Right lung (tissue), 10 donors: ENCODE data around the gene MTCL1. TPM values are rescaled to one million over a fixed set of nuclear protein-coding genes. Genes with fewer than 3 reads are reported as not detected.

ENCODE experiments used
- DNase-seq, 2 donors: peaks; one replicate each; pipeline ENCODE4 v3.0.0-alpha.2; 2013
- long read RNA-seq, 8 donors: transcript quantifications; one replicate each; lab custom pipeline, GENCODE V29; 2026
- polyA plus RNA-seq, 5 donors: library from polyadenylated mRNA; unstranded; fragments of 120-200 nt; gene quantifications; one replicate each; pipeline versions ENCODE4 v1.2.1 to v1.2.3, GENCODE V29; 2013; ENCODE audit warnings: inconsistent platforms in 1 of 5, low replicate concordance in 1 of 5; ENCODE audit not compliant: insufficient read length in 5 of 5, insufficient read depth in 1 of 5

The MTCL1 gene
- polyA plus RNA-seq: 10 to 100 TPM in 1 of 5 donors, 1 to 10 TPM in 4; 7.1 to 16.7 (median 9.3) TPM
- long read RNA-seq, donor 1, partial matches to known transcripts: 0 of 3 reads
- long read RNA-seq, donor 1, other reads (novel, unspliced or antisense): 0 of 3 reads
- long read RNA-seq, donor 2, partial matches to known transcripts: 0 of 1 reads
- long read RNA-seq, donor 2, other reads (novel, unspliced or antisense): 0 of 1 reads
- long read RNA-seq, donor 3, transcript MTCL1-216 (1 exons, 2,856 nt): major isoform, 8 of 8 reads
- long read RNA-seq, donor 3, partial matches to known transcripts: 0 of 8 reads
- long read RNA-seq, donor 3, other reads (novel, unspliced or antisense): 0 of 8 reads
- long read RNA-seq, donor 4, partial matches to known transcripts: 0 of 4 reads
- long read RNA-seq, donor 4, other reads (novel, unspliced or antisense): 0 of 4 reads
- long read RNA-seq, donor 5, partial matches to known transcripts: 0 of 1 reads
- long read RNA-seq, donor 5, other reads (novel, unspliced or antisense): 0 of 1 reads
- long read RNA-seq, donor 6: 0 reads
- long read RNA-seq, donor 7, partial matches to known transcripts: 0 of 1 reads
- long read RNA-seq, donor 7, other reads (novel, unspliced or antisense): 0 of 1 reads
- long read RNA-seq, donor 8, partial matches to known transcripts: 0 of 2 reads
- long read RNA-seq, donor 8, other reads (novel, unspliced or antisense): 0 of 2 reads

GRCh38 chr18:8705238-8705960, at the start of gene MTCL1:
TSS of gene MTCL1 (plus strand) at chr18:8705556. CDS start at chr18:8705661, 105 bp downstream.
- DNase-seq: no peak

- no peak for DNase-seq
Observed at GRCh38 chr18:8656232-8656631, 49.1 kb upstream of the MTCL1 start.

GRCh38 chr18:8657050-8657820, 48.1 kb upstream of the MTCL1 start:
- no peak for DNase-seq

GRCh38 chr18:8657873-8658470, 47.4 kb upstream of the MTCL1 start:
- DNase-seq: no peak

GRCh38 chr18:8658858-8659485, 46.4 kb upstream of the MTCL1 start:
- no peak for DNase-seq

- no peak for DNase-seq
Observed at GRCh38 chr18:8659609-8660242, 45.6 kb upstream of the MTCL1 start.

GRCh38 chr18:8660316-8660715, 45.0 kb upstream of the MTCL1 start:
- DNase-seq: no peak

- peak in 1 of 2 donors; percentile 15 for DNase-seq
Observed at GRCh38 chr18:8661754-8662559, 43.4 kb upstream of the MTCL1 start.

- DNase-seq: no peak
Observed at GRCh38 chr18:8662560-8663255, 42.6 kb upstream of the MTCL1 start.

- DNase-seq: no peak
Observed at GRCh38 chr18:8667846-8668245, 37.5 kb upstream of the MTCL1 start.

GRCh38 chr18:8668381-8668780, 37.0 kb upstream of the MTCL1 start:
- no peak for DNase-seq

GRCh38 chr18:8669571-8669970, 35.8 kb upstream of the MTCL1 start:
- DNase-seq: no peak

- no peak for DNase-seq
Observed at GRCh38 chr18:8673256-8674209, 31.8 kb upstream of the MTCL1 start.

- DNase-seq: no peak
Observed at GRCh38 chr18:8675057-8675456, 30.3 kb upstream of the MTCL1 start.

- no peak for DNase-seq
Observed at GRCh38 chr18:8681196-8681595, 24.2 kb upstream of the MTCL1 start.

- DNase-seq: no peak
Observed at GRCh38 chr18:8684577-8684976, 20.8 kb upstream of the MTCL1 start.

GRCh38 chr18:8685141-8685913, 20.0 kb upstream of the MTCL1 start:
- DNase-seq: no peak
